ENCODE results near the gene CLMP. TPM values are rescaled to one million over a fixed set of nuclear protein-coding genes. Genes with fewer than 3 reads are reported as not detected.

CLMP gene
- total RNA-seq, 3 donors from 2014 or later (not counting 1 experiment from before 2014, with no cell fraction given), result 0.07 to 0.45 TPM; not detected in 1

DNA sequence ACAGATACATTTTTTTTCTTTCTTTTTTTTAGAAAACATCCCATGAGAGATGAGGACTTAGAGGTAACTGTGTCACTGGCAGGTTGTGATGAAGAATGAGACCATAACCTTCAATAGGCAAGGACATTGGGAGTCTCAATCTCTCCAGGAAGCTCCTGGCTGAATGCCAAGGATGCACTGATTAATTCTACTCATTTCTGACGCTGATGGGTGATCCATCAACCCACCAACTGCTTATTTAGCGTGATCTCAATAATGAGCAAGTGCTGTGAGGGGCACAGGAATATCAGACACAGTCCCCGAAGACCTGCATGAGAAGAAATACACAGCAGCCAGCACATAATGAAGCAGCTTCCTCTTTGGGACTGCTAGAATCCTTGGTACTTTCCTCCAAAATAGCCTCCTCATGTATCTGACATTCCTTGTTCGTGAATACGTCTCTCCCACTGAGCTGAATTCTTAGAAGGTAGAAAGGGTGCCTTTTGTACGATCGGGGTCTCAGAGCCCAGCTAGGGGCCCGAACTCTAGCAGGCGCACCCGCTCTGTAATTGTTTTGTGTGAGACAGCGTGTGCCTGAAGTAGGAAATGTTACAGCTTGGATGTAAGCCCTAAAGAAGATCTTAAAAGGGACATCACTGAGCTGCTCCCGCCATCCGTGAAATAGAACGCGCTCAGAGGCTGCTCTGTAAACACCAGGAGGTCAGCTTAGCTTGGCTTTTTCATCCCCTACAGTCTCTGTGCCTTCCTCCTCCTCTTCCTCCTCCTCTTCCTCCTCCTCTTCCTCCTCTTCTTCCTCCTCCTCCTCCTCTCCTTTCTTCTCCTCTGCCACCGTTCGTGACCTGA, 7.2 kb downstream of the CLMP start:
- no peaks in the 10 kb centered on the region for H3K9me3 ChIP-seq (ENCODE audit: control insufficient read depth, insufficient read depth, low read length)
- DNase-seq (no peak), ATAC-seq (no peak)
- no peak overlapping the region for H3K4me3 ChIP-seq (ENCODE audit: low read length)
- Mint-ChIP-seq H3K36me3 (no peaks in the 10 kb centered on the region), H3K4me3 (no peak overlapping the region), H3K9me3 (no peaks in the 10 kb centered on the region), H3K27ac (no peak overlapping the region), H3K4me1 (no peaks in the 10 kb centered on the region), H3K27me3 (ENCODE audit: low read depth in 2 of 2) (peaks cover 29 to 68% of the 10 kb centered on the region in 2 donors)
- H3K27me3 ChIP-seq (ENCODE audit: control insufficient read depth, insufficient read depth, low read length), result peaks cover 6% of the 10 kb centered on the region
- H3K4me1 ChIP-seq (ENCODE audit: control insufficient read depth, insufficient read depth, low read length), result no peaks in the 10 kb centered on the region
- no peak overlapping the region for H3K27ac ChIP-seq (ENCODE audit: low read length)
- intact Hi-C loops (cut with micrococcal nuclease), result no loop called here
- WGBS (ENCODE audit: insufficient coverage), result 52% methylated on average over 17 of the region's 17 CpGs
- TF ChIP-seq, protein P1, sequence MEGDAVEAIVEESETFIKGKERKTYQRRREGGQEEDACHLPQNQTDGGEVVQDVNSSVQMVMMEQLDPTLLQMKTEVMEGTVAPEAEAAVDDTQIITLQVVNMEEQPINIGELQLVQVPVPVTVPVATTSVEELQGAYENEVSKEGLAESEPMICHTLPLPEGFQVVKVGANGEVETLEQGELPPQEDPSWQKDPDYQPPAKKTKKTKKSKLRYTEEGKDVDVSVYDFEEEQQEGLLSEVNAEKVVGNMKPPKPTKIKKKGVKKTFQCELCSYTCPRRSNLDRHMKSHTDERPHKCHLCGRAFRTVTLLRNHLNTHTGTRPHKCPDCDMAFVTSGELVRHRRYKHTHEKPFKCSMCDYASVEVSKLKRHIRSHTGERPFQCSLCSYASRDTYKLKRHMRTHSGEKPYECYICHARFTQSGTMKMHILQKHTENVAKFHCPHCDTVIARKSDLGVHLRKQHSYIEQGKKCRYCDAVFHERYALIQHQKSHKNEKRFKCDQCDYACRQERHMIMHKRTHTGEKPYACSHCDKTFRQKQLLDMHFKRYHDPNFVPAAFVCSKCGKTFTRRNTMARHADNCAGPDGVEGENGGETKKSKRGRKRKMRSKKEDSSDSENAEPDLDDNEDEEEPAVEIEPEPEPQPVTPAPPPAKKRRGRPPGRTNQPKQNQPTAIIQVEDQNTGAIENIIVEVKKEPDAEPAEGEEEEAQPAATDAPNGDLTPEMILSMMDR (IDR thresholded peaks at IDR 0.05), result no peak
- H3K36me3 ChIP-seq (ENCODE audit: control insufficient read depth, insufficient read depth, low read length), result no peaks in the 10 kb centered on the region

DNA sequence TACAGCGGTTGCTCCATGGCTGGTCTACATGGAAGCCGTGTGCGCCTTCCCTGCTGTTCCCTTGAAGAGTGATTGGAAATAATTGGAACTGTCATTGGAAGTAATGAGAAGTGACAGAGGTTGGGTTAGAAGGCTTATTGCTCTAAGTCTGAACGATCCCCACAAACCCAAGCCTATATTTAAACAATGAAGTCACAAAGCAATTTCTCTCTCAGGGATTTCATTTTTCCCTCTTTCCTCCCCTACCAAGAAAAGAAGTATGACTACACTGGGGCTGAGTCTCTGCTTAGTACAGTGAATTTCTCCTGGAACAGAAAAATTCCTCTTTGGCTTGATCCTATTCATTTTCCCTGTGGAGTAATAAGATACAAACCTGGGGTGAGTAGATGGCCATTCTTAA, 7.8 kb downstream of the CLMP start:
- no peak overlapping the region for H3K27ac Mint-ChIP-seq
- WGBS (ENCODE audit: insufficient coverage), result 98% methylated on average over 4 of the region's 4 CpGs
- H3K27ac ChIP-seq (ENCODE audit: low read length), result no peak overlapping the region
- DNase-seq (no peak), ATAC-seq (no peak)
- H3K36me3 ChIP-seq (ENCODE audit: control insufficient read depth, insufficient read depth, low read length), result no peaks in the 10 kb centered on the region
- H3K36me3 Mint-ChIP-seq, result no peaks in the 10 kb centered on the region
- H3K9me3 Mint-ChIP-seq, result no peaks in the 10 kb centered on the region
- H3K4me3 Mint-ChIP-seq, result no peak overlapping the region
- no peaks in the 10 kb centered on the region for H3K9me3 ChIP-seq (ENCODE audit: control insufficient read depth, insufficient read depth, low read length)
- no peaks in the 10 kb centered on the region for H3K4me1 ChIP-seq (ENCODE audit: control insufficient read depth, insufficient read depth, low read length)
- H3K27me3 ChIP-seq (ENCODE audit: control insufficient read depth, insufficient read depth, low read length), result peaks cover 6% of the 10 kb centered on the region
- H3K4me3 ChIP-seq (ENCODE audit: low read length), result no peak overlapping the region
- intact Hi-C loops (cut with micrococcal nuclease), result no loop called here
- peaks cover 27 to 68% of the 10 kb centered on the region in 2 donors for H3K27me3 Mint-ChIP-seq (ENCODE audit: low read depth in 2 of 2)
- TF ChIP-seq, protein P1 (IDR thresholded peaks at IDR 0.05), result no peak
- H3K4me1 Mint-ChIP-seq, result no peaks in the 10 kb centered on the region

DNA sequence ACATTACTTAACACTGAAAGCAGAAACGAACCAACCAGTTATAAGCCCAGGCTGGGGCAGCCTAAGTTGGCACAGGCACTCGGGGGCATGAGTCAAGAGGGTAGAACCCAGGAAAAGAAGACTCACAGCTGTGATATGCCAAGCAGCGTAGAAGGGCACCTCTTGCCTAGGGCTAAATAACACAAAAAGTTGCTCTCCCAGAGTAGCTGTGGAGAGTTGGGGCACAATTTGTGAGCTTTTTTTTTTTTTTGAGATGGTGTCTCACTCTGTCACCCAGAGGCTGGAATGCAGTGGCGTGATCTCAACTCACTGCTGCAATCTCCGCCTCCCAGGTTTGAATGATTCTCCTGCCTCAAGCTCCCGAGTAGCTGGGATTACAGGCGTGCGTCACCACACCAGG, 8.8 kb downstream of the CLMP start:
- no peaks in the 10 kb centered on the region for H3K4me1 Mint-ChIP-seq
- ATAC-seq (no peak), DNase-seq (no peak)
- Histone ChIP-seq H3K27ac (ENCODE audit: low read length) (no peak overlapping the region), H3K4me3 (ENCODE audit: low read length) (no peak overlapping the region), H3K9me3 (ENCODE audit: control insufficient read depth, insufficient read depth, low read length) (no peaks in the 10 kb centered on the region), H3K4me1 (ENCODE audit: control insufficient read depth, insufficient read depth, low read length) (no peaks in the 10 kb centered on the region), H3K36me3 (ENCODE audit: control insufficient read depth, insufficient read depth, low read length) (no peaks in the 10 kb centered on the region), H3K27me3 (ENCODE audit: control insufficient read depth, insufficient read depth, low read length) (peaks cover 6% of the 10 kb centered on the region)
- TF ChIP-seq, protein P1 (IDR thresholded peaks at IDR 0.05), result no peak
- H3K4me3 Mint-ChIP-seq, result no peak overlapping the region
- H3K9me3 Mint-ChIP-seq, result no peaks in the 10 kb centered on the region
- H3K27me3 Mint-ChIP-seq (ENCODE audit: low read depth in 2 of 2), result peaks cover 20 to 68% of the 10 kb centered on the region in 2 donors
- H3K27ac Mint-ChIP-seq, result no peak overlapping the region
- H3K36me3 Mint-ChIP-seq, result no peaks in the 10 kb centered on the region
- intact Hi-C loops (cut with micrococcal nuclease), result no loop called here
- 86% methylated on average over 8 of the region's 8 CpGs for WGBS (ENCODE audit: insufficient coverage)

Measured in natural killer cell (primary cell).